Bronchial epithelial cell (primary cell): ENCODE data around the gene OR10A5. TPM values are rescaled to one million over a fixed set of nuclear protein-coding genes. Genes with fewer than 3 reads are reported as not detected.
A peak's percentile ranks its signal among the peaks of the same experiment; 100 is the strongest.
"Not testable (repeated sequence)": the region's sequence is repeated elsewhere in the genome, so short reads cannot be mapped to it uniquely, and the experiment has no call there.

Source experiments
- DNase-seq: peaks from one replicate; pipeline ENCODE4 v3.0.0-alpha.2; 2010; ENCODE audit warnings: low read depth
- FAIRE-seq: peaks from 2 replicates; lab custom pipeline; 2011; peaks lifted over from hg19 to GRCh38; lab: Jason Lieb, UNC
- H3K27me3 ChIP-seq: 2 replicates; pipeline ENCODE4 v1.5.1; 2011; ENCODE audit warnings: low read length; ENCODE audit not compliant: control insufficient read depth, insufficient read depth
- H3K36me3 ChIP-seq: 2 replicates; pipeline ENCODE4 v1.5.1; 2011; ENCODE audit warnings: low read length; ENCODE audit not compliant: control insufficient read depth, insufficient read depth
- H3K4me3 ChIP-seq: 2 replicates; pipeline ENCODE4 v1.5.1; 2011; ENCODE audit warnings: mild to moderate bottlenecking, low read depth, low read length, control low read depth
- total RNA-seq: library from RNA; depleted of rRNA; stranded (reverse); fragments of >200 nt; gene quantifications from 2 replicates; pipeline ENCODE4 v1.2.1, GENCODE V29; 2014
- TF ChIP-seq, protein P1 (sequence below): IDR thresholded peaks from 2 replicates; pipeline ENCODE4 v1.5.1; 2011; ENCODE audit warnings: mild to moderate bottlenecking, moderate library complexity, low read length, control low read depth, inconsistent platforms; ENCODE audit not compliant: insufficient read depth, severe bottlenecking

OR10A5 gene, protein sequence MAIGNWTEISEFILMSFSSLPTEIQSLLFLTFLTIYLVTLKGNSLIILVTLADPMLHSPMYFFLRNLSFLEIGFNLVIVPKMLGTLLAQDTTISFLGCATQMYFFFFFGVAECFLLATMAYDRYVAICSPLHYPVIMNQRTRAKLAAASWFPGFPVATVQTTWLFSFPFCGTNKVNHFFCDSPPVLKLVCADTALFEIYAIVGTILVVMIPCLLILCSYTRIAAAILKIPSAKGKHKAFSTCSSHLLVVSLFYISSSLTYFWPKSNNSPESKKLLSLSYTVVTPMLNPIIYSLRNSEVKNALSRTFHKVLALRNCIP
- not detected in 2 replicates for total RNA-seq

DNA sequence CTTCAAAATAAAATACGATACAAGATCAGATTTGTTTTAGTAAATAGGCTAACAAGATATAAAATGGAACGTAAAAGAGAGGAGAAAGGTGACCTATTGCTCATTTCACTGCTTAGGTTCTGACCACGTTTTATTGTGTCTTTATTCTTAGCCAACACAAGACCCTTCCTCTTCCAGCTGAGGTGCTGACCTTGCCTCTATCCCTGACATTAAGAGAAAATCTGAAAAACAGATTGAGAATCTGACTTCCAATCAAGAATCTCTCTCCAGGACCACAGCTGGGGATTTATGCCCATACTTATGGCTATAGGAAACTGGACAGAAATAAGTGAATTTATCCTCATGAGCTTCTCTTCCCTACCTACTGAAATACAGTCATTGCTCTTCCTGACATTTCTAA is at the start of gene OR10A5:
Gene OR10A5, plus strand, starts transcription at position 301 of the 400 bp plus-strand sequence. Its CDS starts 0 bp downstream, at position 301.
- Histone ChIP-seq H3K36me3 (no peaks in the 10 kb centered on the region), H3K4me3 (no peak within 1 kb of the TSS), H3K27me3 (no peaks in the 10 kb centered on the region)
- TF ChIP-seq, protein P1, sequence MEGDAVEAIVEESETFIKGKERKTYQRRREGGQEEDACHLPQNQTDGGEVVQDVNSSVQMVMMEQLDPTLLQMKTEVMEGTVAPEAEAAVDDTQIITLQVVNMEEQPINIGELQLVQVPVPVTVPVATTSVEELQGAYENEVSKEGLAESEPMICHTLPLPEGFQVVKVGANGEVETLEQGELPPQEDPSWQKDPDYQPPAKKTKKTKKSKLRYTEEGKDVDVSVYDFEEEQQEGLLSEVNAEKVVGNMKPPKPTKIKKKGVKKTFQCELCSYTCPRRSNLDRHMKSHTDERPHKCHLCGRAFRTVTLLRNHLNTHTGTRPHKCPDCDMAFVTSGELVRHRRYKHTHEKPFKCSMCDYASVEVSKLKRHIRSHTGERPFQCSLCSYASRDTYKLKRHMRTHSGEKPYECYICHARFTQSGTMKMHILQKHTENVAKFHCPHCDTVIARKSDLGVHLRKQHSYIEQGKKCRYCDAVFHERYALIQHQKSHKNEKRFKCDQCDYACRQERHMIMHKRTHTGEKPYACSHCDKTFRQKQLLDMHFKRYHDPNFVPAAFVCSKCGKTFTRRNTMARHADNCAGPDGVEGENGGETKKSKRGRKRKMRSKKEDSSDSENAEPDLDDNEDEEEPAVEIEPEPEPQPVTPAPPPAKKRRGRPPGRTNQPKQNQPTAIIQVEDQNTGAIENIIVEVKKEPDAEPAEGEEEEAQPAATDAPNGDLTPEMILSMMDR = no peak
- FAIRE-seq (no peak), DNase-seq (no peak)

DNA sequence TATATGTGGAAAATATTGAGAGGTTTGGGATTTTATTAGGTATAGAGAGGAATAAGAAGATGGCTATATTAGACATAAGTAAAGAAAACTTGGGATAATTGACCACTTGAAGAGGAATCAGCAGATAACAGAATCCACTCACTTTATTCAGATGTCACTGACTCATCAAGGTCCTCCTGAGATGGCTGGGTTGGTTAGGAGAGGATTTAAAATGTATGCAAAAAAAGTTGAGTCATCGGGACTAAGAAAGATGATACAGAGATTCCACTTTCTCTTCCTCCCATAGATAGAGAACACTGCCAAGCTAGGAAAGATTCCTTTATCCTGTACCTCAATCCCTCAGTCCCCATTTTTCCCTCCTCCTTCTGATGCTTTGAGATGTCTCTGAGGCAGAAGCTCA is 46.1 kb upstream of the OR10A5 start, which contains the start of gene OR6A2:
Gene OR6A2, minus strand, starts transcription at position 288 of the 400 bp plus-strand sequence. CDS start 3,981 bp downstream, outside the sequence.
- no peaks in the 10 kb centered on the region for H3K27me3 ChIP-seq
- peak; percentile 47 for DNase-seq

GRCh38 chr11:6801075-6801474 is 44.4 kb upstream of the OR10A5 start:
- FAIRE-seq, H3K36me3 ChIP-seq, H3K4me3 ChIP-seq, DNase-seq, H3K27me3 ChIP-seq: not testable (repeated sequence)

More for the DNA sequence above, 46.1 kb upstream of the OR10A5 start, which contains the start of gene OR6A2:
- Histone ChIP-seq H3K36me3 (no peaks in the 10 kb centered on the region), H3K4me3 (no peak within 1 kb of the TSS)
- TF ChIP-seq, protein P1 = no peak
- FAIRE-seq = no peak

- DNase-seq = peak; percentile 50
- no peak overlapping the region for H3K4me3 ChIP-seq
Measured at GRCh38 chr11:6812390-6813005, 33.0 kb upstream of the OR10A5 start.

DNA sequence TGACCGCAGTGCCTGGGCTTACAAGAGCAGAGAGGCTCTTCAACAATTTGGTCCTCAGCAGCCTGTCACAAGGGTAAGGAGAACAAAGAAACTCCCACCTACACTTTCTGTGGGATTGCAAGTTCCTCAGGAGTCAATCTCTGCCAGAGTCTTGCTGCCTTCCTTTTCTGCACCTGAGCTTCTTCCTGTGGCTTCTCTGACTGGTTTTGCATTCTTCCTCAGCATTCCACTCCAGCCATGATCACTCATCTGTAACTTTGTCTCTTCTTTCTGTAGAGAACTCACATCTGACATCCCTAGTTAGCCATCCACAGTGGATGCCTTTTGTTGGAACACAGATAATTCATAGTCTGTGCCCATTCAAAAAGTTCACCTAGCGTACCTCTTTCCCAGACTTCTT is 31.8 kb upstream of the OR10A5 start:
- Histone ChIP-seq H3K4me3 (no peak overlapping the region), H3K27me3 (no peaks in the 10 kb centered on the region), H3K36me3 (no peaks in the 10 kb centered on the region)
- TF ChIP-seq, protein P1 = no peak
- DNase-seq = no peak
- no peak for FAIRE-seq

More at GRCh38 chr11:6812390-6813005, 33.0 kb upstream of the OR10A5 start:
- Histone ChIP-seq H3K27me3 (no peaks in the 10 kb centered on the region), H3K36me3 (no peaks in the 10 kb centered on the region)
- TF ChIP-seq, protein P1 = peak; percentile 94
- FAIRE-seq = peak; percentile 23

- FAIRE-seq = no peak
- DNase-seq = no peak
- H3K4me3 ChIP-seq = no peak overlapping the region
Measured at GRCh38 chr11:6817694-6818093, 27.8 kb upstream of the OR10A5 start.

More at GRCh38 chr11:6817694-6818093, 27.8 kb upstream of the OR10A5 start:
- TF ChIP-seq, protein P1 = no peak
- H3K36me3 ChIP-seq = no peaks in the 10 kb centered on the region
- no peaks in the 10 kb centered on the region for H3K27me3 ChIP-seq
